Peyer's patch (tissue), 4 donors: ENCODE measurements around the gene TTC23.

ENCODE experiments used
- POLR2A ChIP-seq, 2 donors: fragments of 450-650 bp; IDR thresholded peaks; one replicate each; pipeline ENCODE4 v1.5.1; 2017; ENCODE audit warnings: antibody characterized with exemption in 2 of 2, mild to moderate bottlenecking in 2 of 2, moderate library complexity in 2 of 2
- TF ChIP-seq, protein P1 (sequence below), 6 experiments: fragments of 450-650 bp in 4 of 6; fragments of 200-600 bp in 2 of 6; sonication (generic) in 1 of 6; IDR thresholded peaks; one replicate each; pipeline ENCODE4 v1.5.1; 2017 to 2019; ENCODE audit warnings: antibody characterized with exemption in 6 of 6, mild to moderate bottlenecking in 3 of 6, moderate library complexity in 1 of 6

DNA sequence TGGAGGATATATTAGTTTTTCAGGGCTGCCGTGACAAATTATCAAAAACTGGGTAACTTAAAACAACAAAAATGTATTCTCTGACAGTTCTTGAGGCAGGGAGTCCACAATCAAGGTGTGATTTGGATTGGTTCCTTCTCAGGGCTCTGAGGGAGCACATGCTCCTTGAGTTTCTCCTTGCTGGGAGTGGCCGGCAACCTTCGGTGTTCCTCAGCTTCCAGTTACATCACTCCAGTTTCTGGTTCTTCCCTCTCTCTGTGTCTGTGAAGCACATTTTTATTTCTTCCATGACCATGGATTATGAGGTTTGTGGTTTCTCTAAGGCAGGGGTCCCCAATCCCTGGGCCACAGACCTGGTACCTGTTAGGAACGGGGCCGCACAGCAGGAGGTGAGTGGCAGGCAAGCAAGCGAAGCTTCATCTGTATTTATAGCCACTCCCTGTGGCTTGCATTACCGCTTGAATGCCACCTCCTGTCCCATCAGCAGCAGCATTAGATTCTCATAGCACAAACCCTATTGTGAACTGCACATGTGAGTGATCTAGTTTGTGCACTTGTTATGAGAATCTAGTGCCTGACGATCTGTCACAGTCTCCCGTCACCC, 26.2 kb upstream of the TTC23 start:
- TF ChIP-seq, protein P1, sequence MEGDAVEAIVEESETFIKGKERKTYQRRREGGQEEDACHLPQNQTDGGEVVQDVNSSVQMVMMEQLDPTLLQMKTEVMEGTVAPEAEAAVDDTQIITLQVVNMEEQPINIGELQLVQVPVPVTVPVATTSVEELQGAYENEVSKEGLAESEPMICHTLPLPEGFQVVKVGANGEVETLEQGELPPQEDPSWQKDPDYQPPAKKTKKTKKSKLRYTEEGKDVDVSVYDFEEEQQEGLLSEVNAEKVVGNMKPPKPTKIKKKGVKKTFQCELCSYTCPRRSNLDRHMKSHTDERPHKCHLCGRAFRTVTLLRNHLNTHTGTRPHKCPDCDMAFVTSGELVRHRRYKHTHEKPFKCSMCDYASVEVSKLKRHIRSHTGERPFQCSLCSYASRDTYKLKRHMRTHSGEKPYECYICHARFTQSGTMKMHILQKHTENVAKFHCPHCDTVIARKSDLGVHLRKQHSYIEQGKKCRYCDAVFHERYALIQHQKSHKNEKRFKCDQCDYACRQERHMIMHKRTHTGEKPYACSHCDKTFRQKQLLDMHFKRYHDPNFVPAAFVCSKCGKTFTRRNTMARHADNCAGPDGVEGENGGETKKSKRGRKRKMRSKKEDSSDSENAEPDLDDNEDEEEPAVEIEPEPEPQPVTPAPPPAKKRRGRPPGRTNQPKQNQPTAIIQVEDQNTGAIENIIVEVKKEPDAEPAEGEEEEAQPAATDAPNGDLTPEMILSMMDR (IDR thresholded peaks at IDR 0.05) = no peak
- TF ChIP-seq POLR2A (IDR thresholded peaks at IDR 0.05) = no peak
